RWPE2 (cell line): Measurements from ENCODE around the gene UBAC1.

ENCODE experiments used
- ATAC-seq: fragments of 200-7000 bp; cut with Tn5 transposase; 3 replicates; pipeline ENCODE4 v1.9.1; 2021; ENCODE audit warnings: low read depth
- DNase-seq: peaks from one replicate; pipeline ENCODE4 v3.0.0-alpha.2; 2020; ENCODE audit warnings: low spot score
- H3K27ac ChIP-seq: fragments of 450-650 bp; 2 replicates; pipeline ENCODE4 v1.5.1; 2017; ENCODE audit warnings: mild to moderate bottlenecking; ENCODE audit not compliant: poor library complexity, severe bottlenecking
- H3K27me3 ChIP-seq: fragments of 250-450 bp; sonication (Bioruptor Pico); 2 replicates; pipeline ENCODE4 v1.5.1; 2021; ENCODE audit warnings: mild to moderate bottlenecking, moderate library complexity; ENCODE audit not compliant: insufficient read depth, poor library complexity, severe bottlenecking
- H3K36me3 ChIP-seq: fragments of 250-450 bp; sonication (Bioruptor Pico); 2 replicates; pipeline ENCODE4 v1.5.1; 2020; ENCODE audit warnings: low read depth, mild to moderate bottlenecking, moderate library complexity
- H3K4me1 ChIP-seq: fragments of 250-450 bp; sonication (Bioruptor Pico); 2 replicates; pipeline ENCODE4 v1.5.1; 2021; ENCODE audit warnings: mild to moderate bottlenecking, moderate library complexity; ENCODE audit not compliant: insufficient read depth, poor library complexity, severe bottlenecking
- H3K4me3 ChIP-seq: fragments of 250-450 bp; sonication (Bioruptor Pico); 2 replicates; pipeline ENCODE4 v1.5.1; 2021; ENCODE audit warnings: mild to moderate bottlenecking, moderate library complexity; ENCODE audit not compliant: severe bottlenecking
- H3K9me3 ChIP-seq: fragments of 250-450 bp; sonication (Bioruptor Pico); 2 replicates; pipeline ENCODE4 v1.5.1; 2021; ENCODE audit warnings: mild to moderate bottlenecking, moderate library complexity; ENCODE audit not compliant: severe bottlenecking
- TF ChIP-seq, protein P1 (sequence below): fragments of 450-650 bp; IDR thresholded peaks from one replicate; pipeline ENCODE4 v1.5.1; 2017; ENCODE audit warnings: mild to moderate bottlenecking, moderate library complexity; ENCODE audit not compliant: poor library complexity, severe bottlenecking

The UBAC1 gene

GRCh38 chr9:135963938-135964337 lies 2.8 kb upstream of the UBAC1 start:
- no peak for ATAC-seq
- DNase-seq = peak; percentile 38
- Histone ChIP-seq H3K4me1 (no peaks in the 10 kb centered on the region), H3K4me3 (no peak overlapping the region), H3K27me3 (no peaks in the 10 kb centered on the region), H3K36me3 (no peaks in the 10 kb centered on the region; the same call in 1 of the 2 replicates), H3K9me3 (no peaks in the 10 kb centered on the region), H3K27ac (no peak overlapping the region)
- TF ChIP-seq, protein P1, sequence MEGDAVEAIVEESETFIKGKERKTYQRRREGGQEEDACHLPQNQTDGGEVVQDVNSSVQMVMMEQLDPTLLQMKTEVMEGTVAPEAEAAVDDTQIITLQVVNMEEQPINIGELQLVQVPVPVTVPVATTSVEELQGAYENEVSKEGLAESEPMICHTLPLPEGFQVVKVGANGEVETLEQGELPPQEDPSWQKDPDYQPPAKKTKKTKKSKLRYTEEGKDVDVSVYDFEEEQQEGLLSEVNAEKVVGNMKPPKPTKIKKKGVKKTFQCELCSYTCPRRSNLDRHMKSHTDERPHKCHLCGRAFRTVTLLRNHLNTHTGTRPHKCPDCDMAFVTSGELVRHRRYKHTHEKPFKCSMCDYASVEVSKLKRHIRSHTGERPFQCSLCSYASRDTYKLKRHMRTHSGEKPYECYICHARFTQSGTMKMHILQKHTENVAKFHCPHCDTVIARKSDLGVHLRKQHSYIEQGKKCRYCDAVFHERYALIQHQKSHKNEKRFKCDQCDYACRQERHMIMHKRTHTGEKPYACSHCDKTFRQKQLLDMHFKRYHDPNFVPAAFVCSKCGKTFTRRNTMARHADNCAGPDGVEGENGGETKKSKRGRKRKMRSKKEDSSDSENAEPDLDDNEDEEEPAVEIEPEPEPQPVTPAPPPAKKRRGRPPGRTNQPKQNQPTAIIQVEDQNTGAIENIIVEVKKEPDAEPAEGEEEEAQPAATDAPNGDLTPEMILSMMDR = no peak

- ATAC-seq = no peak
- no peak for DNase-seq
- no peak overlapping the region for H3K27ac ChIP-seq
- H3K27me3 ChIP-seq = no peaks in the 10 kb centered on the region
- H3K9me3 ChIP-seq = no peaks in the 10 kb centered on the region
- H3K4me3 ChIP-seq = no peak overlapping the region
- TF ChIP-seq, protein P1 = no peak
- no peaks in the 10 kb centered on the region for H3K4me1 ChIP-seq
- H3K36me3 ChIP-seq = no peaks in the 10 kb centered on the region; the same call in 1 of the 2 replicates
Measured at GRCh38 chr9:135963338-135963737, 2.2 kb upstream of the UBAC1 start.

DNA sequence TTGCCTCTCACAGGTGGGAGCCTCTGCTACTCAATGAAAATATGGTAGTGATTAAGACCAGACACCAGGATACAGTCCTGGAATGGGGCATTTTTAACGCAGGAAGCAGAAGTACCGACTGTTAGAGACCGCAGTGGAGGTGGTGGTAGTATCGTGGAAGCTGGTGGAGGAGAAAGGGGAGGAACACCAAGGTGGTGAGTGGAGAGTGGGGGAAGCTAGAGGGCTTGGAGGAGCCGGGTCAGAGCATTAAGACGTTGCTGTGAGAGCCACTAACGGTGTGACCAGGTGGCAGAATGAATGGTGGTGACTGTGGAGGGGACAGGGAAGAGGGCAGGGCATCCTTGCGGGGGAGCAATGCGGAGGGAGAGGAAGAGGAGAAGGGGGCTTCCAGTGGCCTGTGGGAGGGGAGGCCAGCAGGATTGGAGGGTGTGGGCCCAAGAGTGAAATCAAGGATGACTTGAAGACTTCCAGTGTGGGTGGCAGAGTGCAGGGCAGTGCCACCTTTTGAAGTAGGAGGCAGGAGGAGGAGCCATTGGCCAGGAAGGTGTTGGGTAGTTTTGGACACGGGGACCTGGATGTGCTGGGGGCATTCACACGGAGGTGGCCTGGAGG lies 1.6 kb upstream of the UBAC1 start:
- TF ChIP-seq, protein P1 = no peak
- DNase-seq (peak; percentile 28), ATAC-seq (no peak)
- no peak overlapping the region for H3K4me3 ChIP-seq
- H3K27me3 ChIP-seq = no peaks in the 10 kb centered on the region
- no peaks in the 10 kb centered on the region; the same call in 1 of the 2 replicates for H3K36me3 ChIP-seq
- H3K9me3 ChIP-seq = no peaks in the 10 kb centered on the region
- no peak overlapping the region for H3K27ac ChIP-seq
- H3K4me1 ChIP-seq = no peaks in the 10 kb centered on the region

DNA sequence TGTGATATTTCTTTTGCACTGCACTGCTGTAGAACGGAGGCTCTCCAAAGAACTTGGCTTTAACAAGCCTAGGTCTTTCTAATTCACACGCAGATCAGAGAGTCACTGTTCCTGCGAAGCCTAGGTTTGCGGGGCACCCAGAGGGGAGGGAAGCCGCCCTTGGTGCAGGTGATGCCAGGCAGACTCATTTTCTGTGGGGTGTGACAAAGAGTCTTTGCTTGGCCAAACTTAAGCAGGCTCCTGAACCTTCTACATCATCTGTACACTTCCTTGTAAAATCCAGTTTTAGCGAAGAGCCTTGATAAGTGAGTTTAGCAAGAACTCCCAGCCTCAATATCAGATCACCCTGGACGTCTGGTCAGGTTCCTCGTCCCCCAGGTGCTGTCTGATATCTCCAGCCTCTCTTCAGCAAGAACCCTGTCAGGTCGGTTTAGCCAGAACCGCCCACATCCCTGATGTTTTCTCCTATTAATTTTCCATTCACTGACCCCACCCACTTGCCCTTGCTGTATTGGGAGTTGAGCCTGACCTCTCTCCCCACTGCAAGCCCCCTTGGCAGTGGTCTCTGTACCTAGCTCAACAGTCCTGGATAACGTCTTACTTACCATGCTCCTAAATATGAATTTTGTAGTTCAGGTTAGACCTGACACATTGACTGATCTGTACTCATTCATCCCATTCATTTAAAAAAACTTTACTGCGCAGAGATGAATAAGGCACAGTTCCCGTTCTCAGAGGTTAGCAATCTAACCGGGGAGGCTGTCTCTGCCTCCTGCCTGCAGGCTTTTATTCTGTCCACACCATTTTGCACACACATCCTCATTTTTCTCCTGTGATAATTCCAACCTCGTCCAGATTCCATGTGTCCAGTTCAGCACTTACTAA lies 880 bp upstream of the UBAC1 start:
- no peak for ATAC-seq
- Histone ChIP-seq H3K27me3 (no peaks in the 10 kb centered on the region), H3K4me3 (no peak overlapping the region), H3K27ac (no peak overlapping the region), H3K36me3 (no peaks in the 10 kb centered on the region; the same call in 1 of the 2 replicates), H3K9me3 (no peaks in the 10 kb centered on the region), H3K4me1 (no peaks in the 10 kb centered on the region)
- TF ChIP-seq, protein P1 = no peak
- DNase-seq = no peak
